HG03457 (cell line): ENCODE results near the gene HSFX3.
"Not testable (repeated sequence)": the region's sequence is repeated elsewhere in the genome, so short reads cannot be mapped to it uniquely, and the experiment has no call there.

Experiments used
- ATAC-seq: cut with Tn5 transposase; IDR thresholded peaks from one replicate; pipeline ENCODE4 v1.9.1; 2021; ENCODE audit warnings: moderate number of reproducible peaks; ENCODE audit not compliant: unreplicated experiment

HSFX3 gene

GRCh38 chrX:149549701-149550100 is at the start of gene HSFX3:
Gene HSFX3, minus strand, starts transcription at chrX:149549924. Its CDS starts 72 bp downstream, at chrX:149549852.
- ATAC-seq = not testable (repeated sequence)

DNA sequence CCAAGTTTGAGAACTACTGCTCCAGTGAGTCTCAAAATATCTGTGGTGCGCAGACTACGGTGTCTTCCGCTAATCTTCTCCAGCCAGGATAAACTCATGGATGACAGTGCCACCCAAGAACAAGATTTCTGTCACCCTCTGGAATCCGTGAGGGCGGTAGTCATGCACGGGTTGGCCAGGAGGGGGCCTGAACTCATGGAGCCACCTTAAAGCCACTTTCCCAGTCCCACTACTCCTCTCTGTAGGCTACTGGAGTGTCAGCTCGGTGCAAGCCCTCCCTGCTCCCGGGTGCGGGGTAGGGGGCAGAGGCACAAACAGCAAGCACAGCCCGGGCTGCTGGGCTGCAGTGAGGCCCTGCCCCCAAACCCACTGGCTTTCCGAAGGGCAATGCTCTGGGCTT is 48.9 kb upstream of the HSFX3 start:
- ATAC-seq = not testable (repeated sequence)

DNA sequence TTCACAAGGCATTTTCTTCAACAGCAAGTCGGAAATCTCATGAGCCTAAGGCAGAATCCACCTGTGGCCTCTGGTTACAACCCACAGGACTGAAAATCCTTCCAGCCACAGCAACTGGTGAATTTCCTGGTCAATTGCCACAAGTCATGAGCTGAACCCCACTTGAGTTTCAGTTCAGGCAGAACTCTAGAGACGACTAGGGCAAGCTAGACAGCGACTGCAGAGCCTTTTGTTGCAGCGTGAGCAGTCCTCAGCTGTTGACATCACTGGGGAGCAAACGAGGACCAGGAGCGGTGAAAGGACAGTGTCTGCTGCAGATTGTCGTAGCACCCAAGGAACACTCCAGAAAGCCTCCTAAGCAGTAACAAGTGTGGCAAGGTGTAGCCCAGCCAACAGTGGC is 46.2 kb upstream of the HSFX3 start:
- ATAC-seq = not testable (repeated sequence)

DNA sequence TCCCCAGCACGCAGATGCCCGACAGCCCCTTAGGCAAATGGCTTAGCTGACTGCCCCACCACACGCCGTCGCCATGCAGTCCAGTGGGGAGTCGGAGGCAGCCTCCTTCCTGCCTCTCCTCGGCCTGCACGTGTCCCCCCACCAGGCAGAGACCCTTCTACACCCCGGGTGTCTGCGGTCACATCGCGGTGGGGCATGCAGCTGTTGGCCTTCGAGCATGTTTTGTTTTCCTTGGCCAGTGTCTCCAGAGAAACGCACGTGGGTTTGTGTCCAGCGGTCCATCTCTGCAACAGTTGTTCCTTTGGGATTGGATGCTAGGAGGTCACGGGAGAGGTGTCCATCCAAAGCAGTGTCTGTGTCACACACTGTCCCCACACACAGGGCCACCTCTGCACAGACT is 45.5 kb upstream of the HSFX3 start, which contains the start of gene HSFX2:
Gene HSFX2 (minus strand): TSS at position 101 of the 400 bp plus-strand sequence. CDS start 614 bp downstream, outside the sequence.
- ATAC-seq = not testable (repeated sequence)

GRCh38 chrX:149590993-149591392 is 41.3 kb upstream of the HSFX3 start:
- ATAC-seq = not testable (repeated sequence)

GRCh38 chrX:149587359-149587758 is 37.6 kb upstream of the HSFX3 start, which contains the start of gene MAGEA9B:
Gene MAGEA9B, minus strand, starts transcription at chrX:149587459. Its CDS starts 4,280 bp downstream, at chrX:149583179.
- ATAC-seq = not testable (repeated sequence)

- ATAC-seq = not testable (repeated sequence)
These were observed 35.9 kb upstream of the HSFX3 start for GRCh38 chrX:149585631-149586030.

DNA sequence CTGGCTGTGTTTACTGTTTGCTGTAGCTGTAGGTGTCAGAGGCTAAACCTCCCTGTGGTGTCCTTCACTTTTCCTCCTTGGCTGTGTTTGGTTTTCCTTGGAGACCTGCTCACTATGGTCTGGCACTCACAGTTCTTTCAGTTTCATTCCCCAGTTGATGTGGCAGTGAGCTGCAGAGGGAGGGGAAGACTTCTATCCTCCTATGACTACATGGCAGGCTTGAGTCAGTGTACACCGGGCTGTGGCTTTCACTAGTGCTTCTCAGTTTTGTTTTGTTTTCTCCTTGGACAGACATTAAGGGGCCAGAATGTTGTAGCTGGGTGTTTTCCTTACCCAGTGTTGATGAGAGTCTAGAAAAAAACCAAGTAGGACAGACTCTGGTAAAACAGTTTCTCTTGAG is 23.7 kb upstream of the HSFX3 start:
- ATAC-seq = peak; percentile 100

DNA sequence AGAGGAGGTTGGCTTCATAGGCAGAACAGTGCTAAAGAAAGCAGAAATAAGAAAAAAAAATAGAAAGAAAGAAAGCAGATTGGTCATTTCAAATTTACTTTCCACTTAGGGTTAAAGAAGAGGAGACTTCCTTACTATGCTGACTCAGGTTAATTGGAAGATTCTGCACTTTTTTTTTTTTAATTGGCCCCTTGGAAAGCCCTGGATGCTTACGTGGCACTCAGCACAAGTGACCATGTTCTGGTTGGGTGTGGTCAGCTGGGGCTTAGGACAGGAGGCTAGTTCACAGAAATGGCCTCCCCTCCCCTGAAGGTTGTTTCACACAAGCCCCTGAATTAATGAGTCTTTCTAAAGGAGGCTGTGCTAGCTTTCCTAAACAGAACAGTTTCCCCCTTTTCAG is 23.0 kb upstream of the HSFX3 start:
- no peak for ATAC-seq

- ATAC-seq = no peak
These were observed 22.0 kb upstream of the HSFX3 start for GRCh38 chrX:149571770-149572169.

DNA sequence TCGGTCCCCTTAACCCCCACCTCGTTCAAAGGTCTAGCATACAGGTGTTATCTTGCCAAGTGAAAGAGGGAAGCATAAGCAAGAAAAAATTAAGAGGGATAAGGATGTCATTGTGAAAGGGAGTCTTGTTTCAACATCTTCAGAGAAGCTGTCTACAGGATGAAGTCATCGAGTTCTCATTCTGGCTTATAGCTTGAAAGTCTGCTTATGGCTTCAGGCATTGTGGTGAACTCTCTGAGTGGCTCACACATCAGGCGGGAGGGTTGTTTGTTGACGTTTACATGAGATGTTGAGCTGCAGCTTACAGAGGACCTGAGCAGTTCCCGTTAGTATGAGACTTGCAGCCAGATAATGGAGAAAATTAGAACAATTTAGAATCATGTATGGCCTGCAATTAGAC is 20.9 kb upstream of the HSFX3 start:
- no peak for ATAC-seq

- no peak for ATAC-seq
These were observed 20.0 kb upstream of the HSFX3 start for GRCh38 chrX:149569770-149570169.

DNA sequence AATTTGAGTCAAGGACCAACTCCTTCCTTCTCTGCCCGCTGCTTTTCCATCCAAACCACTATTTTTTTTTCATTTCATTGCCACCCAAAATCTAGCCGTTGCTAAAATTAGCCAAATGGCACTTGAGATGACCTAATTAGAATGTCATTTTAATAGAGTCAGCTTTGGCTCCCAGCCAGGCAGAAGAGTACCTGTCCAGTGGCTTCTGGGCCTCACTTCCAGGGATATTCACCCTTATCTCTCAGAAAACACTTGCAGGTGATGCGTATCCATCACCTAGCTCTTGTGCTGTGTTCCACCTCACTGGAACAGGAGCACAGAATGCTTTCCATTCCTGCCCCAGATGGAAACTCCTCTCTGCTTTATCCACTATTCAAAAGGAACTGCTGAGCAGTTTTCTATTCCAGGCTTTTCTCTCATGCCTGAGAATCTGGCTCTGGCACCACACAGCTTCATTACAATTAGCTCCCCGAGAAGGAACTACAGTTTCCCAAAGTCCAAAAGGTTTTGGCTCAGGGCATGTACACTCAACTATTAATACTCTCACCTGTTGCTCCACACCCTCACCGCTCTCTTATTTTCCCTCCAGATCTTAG is 19.1 kb upstream of the HSFX3 start:
- no peak for ATAC-seq

GRCh38 chrX:149567621-149568417 is 18.1 kb upstream of the HSFX3 start:
- no peak for ATAC-seq

DNA sequence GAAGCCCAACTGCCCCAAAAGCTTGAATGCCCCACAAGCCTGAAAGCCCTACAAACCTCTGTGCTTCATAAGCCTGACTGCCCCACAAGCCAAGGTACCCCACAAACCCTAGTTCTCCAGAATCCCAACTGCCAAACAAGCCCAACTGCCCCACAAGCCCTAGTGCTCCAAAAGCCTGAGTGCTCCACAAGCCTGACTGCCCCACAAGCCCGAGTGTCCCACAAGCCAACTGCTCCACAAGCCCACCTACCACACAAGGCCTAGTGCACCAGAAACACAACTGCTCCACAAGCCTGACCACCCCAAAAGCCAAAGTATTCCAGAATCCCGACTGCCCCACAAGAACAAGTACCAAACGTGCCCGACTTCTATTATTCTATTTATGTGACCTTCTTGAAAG is 13.6 kb upstream of the HSFX3 start:
- no peak for ATAC-seq

DNA sequence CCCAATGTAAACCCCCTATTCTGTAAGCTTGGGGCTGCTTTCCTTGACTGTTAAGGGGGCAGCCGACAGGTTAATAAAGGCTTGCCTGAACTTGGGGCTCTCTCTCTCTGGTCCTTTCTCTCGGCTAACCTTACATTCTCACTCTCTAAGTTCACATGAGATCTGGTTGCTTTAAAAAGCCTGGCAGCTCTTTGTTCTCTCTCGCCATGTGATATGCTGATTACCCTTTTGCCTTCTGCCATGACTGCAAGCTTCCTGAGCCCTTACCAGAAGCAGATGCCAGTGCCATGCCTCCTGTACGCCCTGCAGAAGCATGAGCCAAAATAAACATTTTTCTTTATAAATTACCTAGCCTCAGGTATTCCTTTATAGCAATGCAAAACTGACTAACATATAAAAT is 5.5 kb upstream of the HSFX3 start:
- not testable (repeated sequence) for ATAC-seq

- ATAC-seq = not testable (repeated sequence)
These were observed 2.2 kb upstream of the HSFX3 start for GRCh38 chrX:149551939-149552248.

DNA sequence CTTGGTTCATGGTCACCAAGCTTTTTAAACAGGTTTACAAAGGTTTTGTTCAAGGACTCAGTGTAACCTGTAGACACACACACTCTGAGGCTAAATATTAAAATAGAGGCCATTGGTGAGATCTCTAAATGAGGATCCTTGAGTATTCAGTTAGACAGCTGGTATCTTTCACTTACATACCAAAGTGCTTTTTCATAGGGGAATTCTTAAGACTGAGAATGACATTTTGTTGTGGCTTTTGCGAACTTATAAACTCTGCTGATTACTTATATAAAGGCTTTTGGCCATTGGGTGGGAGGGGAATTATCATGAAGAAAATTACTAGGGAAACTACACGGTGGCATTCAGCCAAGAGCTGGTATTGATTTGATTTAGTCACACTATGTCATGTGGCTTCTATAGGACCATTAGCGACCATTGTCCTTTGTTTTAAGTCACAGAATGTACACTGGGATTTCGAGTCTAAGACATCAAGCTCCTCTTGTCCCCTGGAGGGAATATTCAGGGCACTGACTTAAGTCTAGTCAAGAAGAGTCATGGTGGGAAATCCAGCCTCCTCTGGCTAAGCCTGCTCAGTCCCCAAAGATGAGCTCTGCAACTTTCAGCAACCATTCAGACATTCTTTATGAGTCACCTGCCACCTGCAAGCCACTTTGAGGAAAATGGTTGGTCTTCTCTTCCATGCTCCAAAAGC is 1.7 kb upstream of the HSFX3 start:
- not testable (repeated sequence) for ATAC-seq

GRCh38 chrX:149550454-149550853 is 730 bp upstream of the HSFX3 start:
- ATAC-seq = not testable (repeated sequence)

DNA sequence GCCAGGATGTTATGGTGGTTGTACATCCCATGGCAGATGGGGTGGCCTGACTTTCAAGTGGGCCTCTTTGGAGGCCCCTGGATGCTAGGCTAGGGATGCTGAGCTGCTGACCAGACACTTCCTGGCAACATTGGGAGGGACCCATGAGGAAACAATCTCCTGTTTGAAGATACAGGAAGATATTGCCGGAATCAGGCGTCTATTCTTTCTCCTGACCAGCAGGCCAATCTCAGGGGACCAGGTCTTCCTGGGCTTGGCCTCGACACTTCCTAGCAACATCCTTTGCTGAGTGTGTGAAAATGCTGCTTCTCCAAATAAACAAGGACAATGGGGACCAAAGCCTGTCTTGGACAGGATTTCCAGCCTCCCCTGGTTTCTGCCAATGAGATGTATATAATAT is 1.9 kb downstream of the HSFX3 start:
- ATAC-seq = not testable (repeated sequence)

GRCh38 chrX:149546962-149547361 is 2.8 kb downstream of the HSFX3 start:
- not testable (repeated sequence) for ATAC-seq
